ENCODE data around the gene PTGER2. TPM values are rescaled to one million over a fixed set of nuclear protein-coding genes. Genes with fewer than 3 reads are reported as not detected.
A peak's percentile ranks its signal among the peaks of the same experiment; 100 is the strongest.

The PTGER2 gene
- total RNA-seq, 4 donors from 2014 or later = 0.25 to 0.78 TPM; not detected in 2

DNA sequence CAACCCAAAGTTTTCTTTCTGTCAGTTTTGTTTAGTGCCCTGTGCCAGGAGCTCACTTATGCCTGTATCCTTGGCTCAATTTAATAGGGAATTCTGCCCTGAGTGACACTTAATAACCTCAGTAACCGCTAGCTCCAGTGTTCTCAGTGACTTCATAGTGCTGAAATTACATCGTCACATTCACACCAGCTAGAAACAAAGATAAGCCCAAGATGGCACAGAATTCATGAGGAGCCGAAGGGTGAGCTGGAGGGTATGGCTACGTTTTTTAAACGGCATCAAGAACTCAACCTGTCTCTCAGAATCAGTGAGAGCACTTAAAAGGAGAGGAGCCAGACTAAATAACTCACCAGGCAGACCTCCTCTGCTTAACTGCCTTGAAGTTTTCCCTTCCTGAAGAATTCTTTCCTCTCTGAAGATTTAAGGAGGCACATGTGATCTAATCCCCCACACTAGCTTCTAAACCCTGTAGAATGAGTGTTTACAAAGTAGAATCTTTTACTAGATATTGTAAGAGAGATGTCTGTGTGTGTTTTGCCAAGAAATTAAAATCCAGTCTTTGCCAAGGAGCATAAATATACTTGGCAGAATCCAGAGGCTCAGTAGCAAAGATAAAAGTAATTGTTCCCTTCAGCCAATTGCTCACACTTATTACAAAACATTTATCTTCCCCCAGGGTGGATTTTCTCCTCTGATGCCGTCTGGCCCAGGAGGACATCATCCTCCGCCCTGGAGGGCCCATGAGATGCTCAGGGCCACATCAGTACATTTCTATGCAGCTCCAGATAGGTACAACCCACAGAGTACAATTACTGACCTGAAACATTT is 37.3 kb downstream of the PTGER2 start:
- Histone ChIP-seq H3K4me1 (peaks cover 0 to 3% of the 10 kb centered on the region in 2 donors), H3K27ac (no peak overlapping the region), H3K4me3 (no peak overlapping the region), H3K36me3 (no peaks in the 10 kb centered on the region), H3K9me3 (no peaks in the 10 kb centered on the region), H3K27me3 (no peaks in the 10 kb centered on the region)
- intact Hi-C loops (cut with DNase I; ENCODE audit: low total_unique reads) (no loop called here), in situ Hi-C loops (cut with MboI; ENCODE audit: low sequenced_read_pairs in 4 of 4) (no loop called here)
- ATAC-seq (peak in 1 of 2 donors; percentile 26), DNase-seq (no peak)
- no peak for TF ChIP-seq POLR2A (IDR thresholded peaks at IDR 0.05)
- TF ChIP-seq, protein P1, sequence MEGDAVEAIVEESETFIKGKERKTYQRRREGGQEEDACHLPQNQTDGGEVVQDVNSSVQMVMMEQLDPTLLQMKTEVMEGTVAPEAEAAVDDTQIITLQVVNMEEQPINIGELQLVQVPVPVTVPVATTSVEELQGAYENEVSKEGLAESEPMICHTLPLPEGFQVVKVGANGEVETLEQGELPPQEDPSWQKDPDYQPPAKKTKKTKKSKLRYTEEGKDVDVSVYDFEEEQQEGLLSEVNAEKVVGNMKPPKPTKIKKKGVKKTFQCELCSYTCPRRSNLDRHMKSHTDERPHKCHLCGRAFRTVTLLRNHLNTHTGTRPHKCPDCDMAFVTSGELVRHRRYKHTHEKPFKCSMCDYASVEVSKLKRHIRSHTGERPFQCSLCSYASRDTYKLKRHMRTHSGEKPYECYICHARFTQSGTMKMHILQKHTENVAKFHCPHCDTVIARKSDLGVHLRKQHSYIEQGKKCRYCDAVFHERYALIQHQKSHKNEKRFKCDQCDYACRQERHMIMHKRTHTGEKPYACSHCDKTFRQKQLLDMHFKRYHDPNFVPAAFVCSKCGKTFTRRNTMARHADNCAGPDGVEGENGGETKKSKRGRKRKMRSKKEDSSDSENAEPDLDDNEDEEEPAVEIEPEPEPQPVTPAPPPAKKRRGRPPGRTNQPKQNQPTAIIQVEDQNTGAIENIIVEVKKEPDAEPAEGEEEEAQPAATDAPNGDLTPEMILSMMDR (IDR thresholded peaks at IDR 0.05 in 4 of 5, conservative IDR thresholded peaks at IDR 0.05 in 1 of 5) = no peak

DNA sequence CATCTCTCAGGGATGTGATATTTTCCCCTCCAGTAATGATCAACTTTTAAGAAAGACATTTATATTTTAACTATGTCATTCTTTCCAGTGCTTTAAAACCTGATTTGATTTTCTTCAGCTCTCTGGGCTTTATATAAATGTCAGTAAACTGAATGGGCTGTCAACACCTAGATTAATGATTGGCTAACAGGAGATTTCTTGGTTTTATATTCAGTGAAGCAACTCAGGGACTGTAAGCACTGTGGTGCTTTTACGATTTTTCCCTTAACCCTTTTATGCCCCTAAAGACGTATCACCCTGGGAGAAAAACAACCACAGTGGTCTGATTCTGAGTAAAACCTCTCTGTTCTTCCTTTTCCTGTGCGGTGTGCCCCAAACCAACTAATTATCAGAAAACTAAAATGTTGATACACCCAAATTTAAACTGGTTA is 38.0 kb downstream of the PTGER2 start:
- no peaks in the 10 kb centered on the region for H3K27me3 ChIP-seq
- H3K36me3 ChIP-seq = no peaks in the 10 kb centered on the region
- in situ Hi-C loops (cut with MboI; ENCODE audit: low sequenced_read_pairs in 4 of 4) (no loop called here), intact Hi-C loops (cut with DNase I; ENCODE audit: low total_unique reads) (no loop called here)
- peaks cover 0 to 3% of the 10 kb centered on the region in 2 donors for H3K4me1 ChIP-seq
- H3K27ac ChIP-seq = no peak overlapping the region
- H3K4me3 ChIP-seq = no peak overlapping the region
- H3K9me3 ChIP-seq = no peaks in the 10 kb centered on the region
- no peak for TF ChIP-seq POLR2A (IDR thresholded peaks at IDR 0.05)
- TF ChIP-seq, protein P1 (IDR thresholded peaks at IDR 0.05 in 4 of 5, conservative IDR thresholded peaks at IDR 0.05 in 1 of 5) = no peak
- no peak for ATAC-seq
- DNase-seq = no peak

DNA sequence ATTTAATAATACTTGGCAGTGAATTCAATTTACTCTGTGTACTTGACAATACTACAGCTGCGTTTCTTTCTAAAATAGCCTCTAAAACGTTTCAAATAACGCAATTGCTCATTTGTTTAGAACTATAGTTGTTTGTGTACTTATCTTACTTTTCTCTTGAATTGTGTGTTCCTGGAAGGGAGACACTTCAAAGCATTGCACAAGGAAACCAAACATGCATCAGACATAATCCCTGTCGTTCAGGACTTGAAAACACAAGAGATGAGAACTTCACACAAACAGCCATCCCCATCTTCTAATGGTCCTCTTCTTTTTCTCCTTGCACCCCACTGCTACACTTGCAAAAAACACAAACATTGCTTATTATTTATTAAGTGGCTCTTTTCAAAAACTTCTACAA is 38.5 kb downstream of the PTGER2 start:
- intact Hi-C loops (cut with DNase I; ENCODE audit: low total_unique reads) (no loop called here), in situ Hi-C loops (cut with MboI; ENCODE audit: low sequenced_read_pairs in 4 of 4) (no loop called here)
- ATAC-seq = no peak
- Histone ChIP-seq H3K27ac (no peak overlapping the region), H3K4me1 (peaks cover 0 to 3% of the 10 kb centered on the region in 2 donors), H3K36me3 (no peaks in the 10 kb centered on the region), H3K9me3 (no peaks in the 10 kb centered on the region), H3K4me3 (no peak overlapping the region), H3K27me3 (no peaks in the 10 kb centered on the region)
- TF ChIP-seq POLR2A (IDR thresholded peaks at IDR 0.05) = no peak
- TF ChIP-seq, protein P1 (IDR thresholded peaks at IDR 0.05 in 4 of 5, conservative IDR thresholded peaks at IDR 0.05 in 1 of 5) = no peak
- DNase-seq = no peak

DNA sequence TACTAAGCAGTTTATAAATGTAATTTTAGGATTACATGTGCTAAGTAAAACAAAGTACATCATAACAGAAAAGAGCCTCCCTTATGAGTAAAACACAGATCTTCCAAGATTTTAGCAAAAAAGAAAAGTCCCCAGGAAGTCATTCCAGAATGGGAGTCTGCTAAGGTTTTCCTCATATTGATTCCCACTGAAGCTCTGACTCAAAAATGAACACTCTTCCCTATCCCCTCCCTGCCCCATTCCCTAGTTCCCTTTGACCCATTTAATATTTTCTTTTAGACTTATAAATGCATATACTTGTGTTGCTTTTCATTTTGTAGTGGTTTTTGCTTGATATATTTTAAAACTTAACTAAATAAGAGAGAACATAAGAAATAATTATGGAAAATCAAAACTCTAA is 40.1 kb downstream of the PTGER2 start:
- intact Hi-C loops (cut with DNase I; ENCODE audit: low total_unique reads) = no loop called here
- H3K27ac ChIP-seq = no peak overlapping the region
- no peaks in the 10 kb centered on the region for H3K9me3 ChIP-seq
- H3K4me1 ChIP-seq = peaks cover 0 to 3% of the 10 kb centered on the region in 2 donors
- in situ Hi-C loops (cut with MboI; ENCODE audit: low sequenced_read_pairs in 4 of 4) = no loop called here
- H3K27me3 ChIP-seq = no peaks in the 10 kb centered on the region
- TF ChIP-seq, protein P1 (IDR thresholded peaks at IDR 0.05 in 4 of 5, conservative IDR thresholded peaks at IDR 0.05 in 1 of 5) = no peak
- no peak overlapping the region for H3K4me3 ChIP-seq
- ATAC-seq (no peak), DNase-seq (no peak)
- no peaks in the 10 kb centered on the region for H3K36me3 ChIP-seq
